ENCODE data around the gene ZNF362. TPM values are rescaled to one million over a fixed set of nuclear protein-coding genes. Genes with fewer than 3 reads are reported as not detected.

Gene ZNF362
- total RNA-seq, 1 experiment from 2014 or later, result 26.9 TPM

DNA sequence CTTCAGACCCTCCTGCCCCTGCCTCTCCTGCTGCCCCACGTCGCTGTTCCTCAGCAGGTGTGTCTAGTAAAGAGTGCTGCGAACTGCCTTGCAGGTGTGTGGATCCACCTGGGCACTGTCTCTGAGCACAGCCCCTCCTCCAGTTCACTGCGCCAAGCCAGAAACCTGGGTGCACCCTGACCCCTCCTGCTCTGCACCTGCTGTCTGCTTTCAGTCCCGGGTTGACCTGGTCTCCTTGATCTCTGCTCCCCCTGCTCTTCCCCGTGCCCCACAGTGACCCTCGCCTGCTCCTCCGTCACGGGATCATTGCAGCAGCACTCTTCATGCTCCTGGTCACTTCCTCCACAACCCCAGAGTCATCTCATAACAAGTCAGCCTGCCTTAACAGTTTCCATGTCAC, 58.1 kb downstream of the ZNF362 start:
- H3K27me3 Mint-ChIP-seq (ENCODE audit: insufficient read depth, unreplicated experiment), result peaks cover 5% of the 10 kb centered on the region
- H3K36me3 Mint-ChIP-seq (ENCODE audit: insufficient read depth, unreplicated experiment), result no peaks in the 10 kb centered on the region
- H3K27ac Mint-ChIP-seq (ENCODE audit: unreplicated experiment), result no peak overlapping the region
- BruUV-seq (replicated peaks), result no TSS peak
- intact Hi-C loops (cut with micrococcal nuclease; ENCODE audit: unreplicated experiment), result no loop called here
- TF ChIP-seq, protein P1, sequence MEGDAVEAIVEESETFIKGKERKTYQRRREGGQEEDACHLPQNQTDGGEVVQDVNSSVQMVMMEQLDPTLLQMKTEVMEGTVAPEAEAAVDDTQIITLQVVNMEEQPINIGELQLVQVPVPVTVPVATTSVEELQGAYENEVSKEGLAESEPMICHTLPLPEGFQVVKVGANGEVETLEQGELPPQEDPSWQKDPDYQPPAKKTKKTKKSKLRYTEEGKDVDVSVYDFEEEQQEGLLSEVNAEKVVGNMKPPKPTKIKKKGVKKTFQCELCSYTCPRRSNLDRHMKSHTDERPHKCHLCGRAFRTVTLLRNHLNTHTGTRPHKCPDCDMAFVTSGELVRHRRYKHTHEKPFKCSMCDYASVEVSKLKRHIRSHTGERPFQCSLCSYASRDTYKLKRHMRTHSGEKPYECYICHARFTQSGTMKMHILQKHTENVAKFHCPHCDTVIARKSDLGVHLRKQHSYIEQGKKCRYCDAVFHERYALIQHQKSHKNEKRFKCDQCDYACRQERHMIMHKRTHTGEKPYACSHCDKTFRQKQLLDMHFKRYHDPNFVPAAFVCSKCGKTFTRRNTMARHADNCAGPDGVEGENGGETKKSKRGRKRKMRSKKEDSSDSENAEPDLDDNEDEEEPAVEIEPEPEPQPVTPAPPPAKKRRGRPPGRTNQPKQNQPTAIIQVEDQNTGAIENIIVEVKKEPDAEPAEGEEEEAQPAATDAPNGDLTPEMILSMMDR (IDR thresholded peaks at IDR 0.05; ENCODE audit: insufficient read depth in 1 of 2, low read depth in 1 of 2, low read length in 1 of 2, severe bottlenecking in 1 of 2, unreplicated experiment in 1 of 2), result no peak
- Histone ChIP-seq H3K9me3 (no peaks in the 10 kb centered on the region), H3K4me1 (no peaks in the 10 kb centered on the region), H3K36me3 (ENCODE audit: control insufficient read depth, insufficient read depth, low read length) (no peaks in the 10 kb centered on the region), H3K27me3 (replicated peaks; ENCODE audit: control insufficient read depth, insufficient read depth, low read length) (no peaks in the 10 kb centered on the region), H3K4me3 (ENCODE audit: low read depth, low read length) (no peak overlapping the region)
- H3K4me3 Mint-ChIP-seq (ENCODE audit: unreplicated experiment), result no peak overlapping the region
- POLR2A ChIA-PET, result interaction anchor here (0.7 kb wide), 1 partner anchor 16 kb away, joined by 11 read pairs; no protein-coding TSS in a partner anchor
- CTCF ChIA-PET, result interaction anchor here (0.6 kb wide), 1 partner anchor 8 kb away, joined by 3 read pairs; no protein-coding TSS in a partner anchor
- H3K4me1 Mint-ChIP-seq (ENCODE audit: low read depth, unreplicated experiment), result no peaks in the 10 kb centered on the region
- no peak for DNase-seq
- no peaks in the 10 kb centered on the region for H3K9me3 Mint-ChIP-seq (ENCODE audit: unreplicated experiment)

DNA sequence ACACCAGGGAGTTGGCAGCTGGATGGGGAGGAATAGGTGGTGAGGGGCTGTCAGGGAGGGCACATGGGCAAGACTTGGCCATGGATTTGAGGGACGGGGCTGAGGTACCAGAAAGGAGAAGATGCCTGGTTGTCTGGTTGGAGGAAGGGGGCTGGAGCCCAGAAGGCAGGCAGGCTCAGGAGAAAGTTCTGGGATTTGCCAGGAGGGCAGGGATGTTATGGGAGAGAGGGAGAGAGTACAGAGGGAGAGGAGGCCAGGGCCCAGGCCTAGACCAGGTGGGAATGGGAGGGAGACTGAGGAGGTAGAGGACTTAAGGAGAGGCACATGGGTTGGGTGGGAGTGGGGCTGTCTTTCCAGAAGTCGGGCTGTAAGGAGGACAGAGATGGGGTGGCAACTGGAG, 60.3 kb downstream of the ZNF362 start:
- H3K36me3 Mint-ChIP-seq (ENCODE audit: insufficient read depth, unreplicated experiment), result peaks cover 5% of the 10 kb centered on the region
- Histone ChIP-seq H3K4me1 (no peaks in the 10 kb centered on the region), H3K4me3 (ENCODE audit: low read depth, low read length) (no peak overlapping the region), H3K9me3 (no peaks in the 10 kb centered on the region), H3K27me3 (replicated peaks; ENCODE audit: control insufficient read depth, insufficient read depth, low read length) (no peaks in the 10 kb centered on the region), H3K36me3 (ENCODE audit: control insufficient read depth, insufficient read depth, low read length) (no peaks in the 10 kb centered on the region)
- no peak overlapping the region for H3K27ac Mint-ChIP-seq (ENCODE audit: unreplicated experiment)
- ChIA-PET CTCF (no interaction called here), POLR2A (no interaction called here)
- H3K4me3 Mint-ChIP-seq (ENCODE audit: unreplicated experiment), result no peak overlapping the region
- TF ChIP-seq, protein P1 (IDR thresholded peaks at IDR 0.05; ENCODE audit: insufficient read depth in 1 of 2, low read depth in 1 of 2, low read length in 1 of 2, severe bottlenecking in 1 of 2, unreplicated experiment in 1 of 2), result no peak
- no peak for DNase-seq
- intact Hi-C loops (cut with micrococcal nuclease; ENCODE audit: unreplicated experiment), result no loop called here
- H3K4me1 Mint-ChIP-seq (ENCODE audit: low read depth, unreplicated experiment), result no peaks in the 10 kb centered on the region
- no peaks in the 10 kb centered on the region for H3K9me3 Mint-ChIP-seq (ENCODE audit: unreplicated experiment)
- H3K27me3 Mint-ChIP-seq (ENCODE audit: insufficient read depth, unreplicated experiment), result peaks cover 5% of the 10 kb centered on the region
- no TSS peak for BruUV-seq (replicated peaks)

DNA sequence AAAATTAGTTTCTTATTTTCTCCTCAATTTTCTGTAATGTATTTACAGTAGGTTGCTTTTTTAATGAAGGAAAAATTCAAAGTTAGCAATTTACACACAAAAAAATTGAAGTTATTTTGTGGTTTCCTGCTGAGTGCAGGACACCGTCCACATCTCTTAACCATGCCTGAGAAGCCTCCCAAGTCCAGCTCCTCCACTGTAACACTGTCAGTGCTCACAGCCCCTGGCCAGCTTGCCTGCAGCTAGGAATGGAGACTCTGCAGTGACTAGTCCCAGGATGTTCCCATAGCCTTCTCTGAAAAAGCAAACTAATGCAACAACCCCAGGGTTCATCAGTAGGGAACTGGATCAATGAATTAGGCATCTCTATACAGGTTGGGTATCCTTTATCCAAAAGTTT, 61.1 kb downstream of the ZNF362 start:
- TF ChIP-seq, protein P1 (IDR thresholded peaks at IDR 0.05; ENCODE audit: insufficient read depth in 1 of 2, low read depth in 1 of 2, low read length in 1 of 2, severe bottlenecking in 1 of 2, unreplicated experiment in 1 of 2), result no peak
- Mint-ChIP-seq H3K27me3 (ENCODE audit: insufficient read depth, unreplicated experiment) (peaks cover 5% of the 10 kb centered on the region), H3K4me3 (ENCODE audit: unreplicated experiment) (no peak overlapping the region), H3K4me1 (ENCODE audit: low read depth, unreplicated experiment) (no peaks in the 10 kb centered on the region), H3K36me3 (ENCODE audit: insufficient read depth, unreplicated experiment) (peaks cover 5% of the 10 kb centered on the region), H3K27ac (ENCODE audit: unreplicated experiment) (no peak overlapping the region), H3K9me3 (ENCODE audit: unreplicated experiment) (no peaks in the 10 kb centered on the region)
- no peaks in the 10 kb centered on the region for H3K27me3 ChIP-seq (replicated peaks; ENCODE audit: control insufficient read depth, insufficient read depth, low read length)
- H3K4me1 ChIP-seq, result no peaks in the 10 kb centered on the region
- ChIA-PET CTCF (interaction anchor here (0.5 kb wide), 1 partner anchor 35 kb away, joined by 3 read pairs; no protein-coding TSS in a partner anchor), POLR2A (no interaction called here)
- H3K9me3 ChIP-seq, result no peaks in the 10 kb centered on the region
- no TSS peak for BruUV-seq (replicated peaks)
- no peaks in the 10 kb centered on the region for H3K36me3 ChIP-seq (ENCODE audit: control insufficient read depth, insufficient read depth, low read length)
- intact Hi-C loops (cut with micrococcal nuclease; ENCODE audit: unreplicated experiment), result no loop called here
- DNase-seq, result no peak
- no peak overlapping the region for H3K4me3 ChIP-seq (ENCODE audit: low read depth, low read length)

Measured in Caco-2 (cell line).